ENCODE measurements around the gene CDKAL1.
"Not testable (repeated sequence)": the region's sequence is repeated elsewhere in the genome, so short reads cannot be mapped to it uniquely, and the experiment has no call there.

- TF ChIP-seq CTCF (IDR thresholded peaks at IDR 0.05; ENCODE audit: insufficient read depth, low read length); POLR2AphosphoS5 (IDR thresholded peaks at IDR 0.05; ENCODE audit: low read depth); GABPA (IDR thresholded peaks at IDR 0.05; ENCODE audit: low read depth); REST (IDR thresholded peaks at IDR 0.05; ENCODE audit: insufficient replicate concordance, low read depth); SPI1 (IDR thresholded peaks at IDR 0.05; ENCODE audit: borderline replicate concordance, low read depth): not testable (repeated sequence)
Measured at GRCh38 chr6:20594299-20594853, 60.1 kb downstream of the CDKAL1 start.
